Stimulated activated CD4-positive, alpha-beta T cell treated with anti-CD3 and anti-CD28 coated beads, Interleukin-1b, Interleukin-23, amount 100 ng/mL, for 1 hour (primary cell): Measurements from ENCODE around the gene MAPK1.
"Not testable (repeated sequence)": the region's sequence is repeated elsewhere in the genome, so short reads cannot be mapped to it uniquely, and the experiment has no call there.

Source experiments
- DNase-seq, 2 donors: peaks; one replicate each; pipeline ENCODE4 v3.0.0-alpha.2; 2020; ENCODE audit warnings: low read depth in 2 of 2

Gene MAPK1

GRCh38 chr22:21791635-21792625 lies 75.5 kb downstream of the MAPK1 start:
- DNase-seq: peak in 1 of 2 donors; percentile 11

DNA sequence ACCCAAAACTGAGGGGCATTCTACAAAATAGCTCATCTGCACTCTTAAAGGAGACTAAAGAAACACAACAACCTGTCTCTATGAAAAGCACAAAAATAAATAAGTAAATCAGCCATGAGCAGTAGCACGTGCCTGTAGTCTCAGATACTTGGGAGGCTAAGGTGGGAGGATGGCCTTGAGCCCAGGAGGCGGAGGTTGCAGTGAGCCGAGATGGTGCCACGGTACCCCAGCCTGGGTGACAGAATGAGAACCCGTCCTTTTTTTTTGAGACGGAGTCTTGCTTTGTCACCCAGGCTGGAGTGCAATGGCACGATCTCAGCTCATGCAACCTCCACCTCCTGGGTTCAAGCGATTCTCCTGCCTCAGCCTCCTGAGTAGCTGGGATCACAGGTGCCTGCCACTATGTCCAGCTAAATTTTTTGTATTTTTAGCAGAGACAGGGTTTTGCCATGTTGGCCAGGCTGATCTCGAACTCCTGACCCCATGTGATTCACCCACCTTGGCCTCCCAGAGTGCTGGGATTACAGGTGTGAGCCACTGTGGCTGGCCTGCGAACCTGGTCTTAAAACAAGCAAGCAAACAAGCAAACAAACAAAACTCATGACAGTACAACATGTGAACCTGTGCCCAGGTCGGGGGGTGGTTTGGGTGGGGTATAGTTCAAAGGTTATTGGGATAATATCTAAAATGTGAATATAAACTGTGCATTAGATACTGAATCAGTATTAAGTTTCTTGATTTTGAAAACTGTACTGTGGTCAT lies 76.4 kb downstream of the MAPK1 start:
- DNase-seq: not testable (repeated sequence)

- DNase-seq: no peak
These were observed 77.1 kb downstream of the MAPK1 start for GRCh38 chr22:21790359-21790758.

DNA sequence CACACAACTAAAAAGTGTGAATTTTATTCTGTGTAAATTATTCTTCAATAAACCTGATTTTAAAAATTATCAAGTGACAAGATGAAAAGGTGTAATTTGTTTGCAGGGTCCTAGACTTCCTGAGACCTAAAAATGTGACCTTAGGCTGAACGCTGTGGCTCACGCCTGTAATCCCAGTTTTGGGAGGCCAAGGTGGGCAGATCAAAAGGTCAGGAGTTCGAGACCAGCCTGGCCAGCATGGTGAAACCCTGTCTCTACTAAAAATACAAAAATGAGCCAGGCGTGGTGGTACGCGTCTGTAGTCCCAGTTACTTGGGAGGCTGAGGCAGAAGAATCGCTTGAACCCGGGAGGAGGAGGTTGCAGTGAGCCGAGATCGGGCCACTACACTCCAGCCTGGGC lies 79.9 kb downstream of the MAPK1 start:
- not testable (repeated sequence) for DNase-seq

DNA sequence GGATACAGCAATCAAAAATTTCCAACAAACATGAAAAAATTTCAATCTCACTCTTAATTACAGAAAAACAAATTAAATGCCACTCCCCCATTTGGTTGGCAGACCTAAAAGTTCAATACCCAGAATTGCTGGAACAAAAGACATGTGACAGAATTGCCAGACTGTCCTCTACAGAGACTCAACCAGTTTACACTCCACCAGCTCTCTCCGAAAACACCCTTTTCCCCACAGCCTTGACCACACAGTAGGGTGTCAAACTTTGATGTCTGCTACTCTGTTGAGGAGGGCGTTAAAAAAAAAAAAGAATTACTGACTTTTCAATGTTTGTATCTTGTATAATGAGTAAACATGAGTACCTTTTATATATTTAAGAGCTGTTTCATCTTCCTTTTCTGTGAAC lies 87.2 kb downstream of the MAPK1 start:
- no peak for DNase-seq

DNA sequence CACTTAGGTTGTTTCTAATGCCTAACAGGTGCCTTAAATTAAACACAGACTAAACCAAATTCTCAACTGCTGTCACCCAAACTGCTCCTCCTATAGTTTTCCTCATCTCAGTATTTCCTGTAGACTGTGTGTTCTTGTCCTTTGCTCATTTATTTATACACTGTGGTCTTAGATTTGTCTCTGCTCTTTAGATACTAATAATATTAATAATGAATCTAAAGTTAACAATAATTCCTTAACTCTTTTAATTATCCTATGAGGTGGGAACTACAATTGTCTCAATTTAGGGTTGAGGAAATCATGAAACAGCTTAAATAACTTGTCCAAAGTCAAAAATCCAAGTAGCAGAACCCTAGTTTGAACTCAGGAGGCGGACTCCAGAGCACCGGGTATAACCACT lies 88.0 kb downstream of the MAPK1 start:
- no peak for DNase-seq

- DNase-seq: no peak
These were observed 88.6 kb downstream of the MAPK1 start for GRCh38 chr22:21778705-21779363.

GRCh38 chr22:21771631-21771976 lies 95.8 kb downstream of the MAPK1 start:
- no peak for DNase-seq

DNA sequence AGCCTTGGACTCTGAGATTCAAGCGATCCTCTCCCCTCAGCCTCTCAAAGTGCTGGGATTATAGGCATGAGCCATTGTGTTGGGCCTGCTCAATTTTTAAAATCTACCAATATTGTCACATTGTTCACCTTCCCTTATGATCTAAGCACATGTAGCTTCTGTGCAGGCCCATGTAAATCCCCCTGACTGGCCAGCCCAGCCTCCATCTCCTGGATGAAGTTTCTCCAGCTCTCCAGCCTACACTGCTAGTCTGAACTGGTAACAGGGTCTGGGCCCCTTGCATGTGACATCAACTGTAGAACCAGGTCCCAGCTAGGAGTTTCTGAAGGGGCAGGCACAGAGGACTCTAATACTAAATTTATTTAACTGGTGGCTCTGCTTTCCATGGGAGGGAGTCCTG lies 99.0 kb downstream of the MAPK1 start:
- DNase-seq: no peak

DNA sequence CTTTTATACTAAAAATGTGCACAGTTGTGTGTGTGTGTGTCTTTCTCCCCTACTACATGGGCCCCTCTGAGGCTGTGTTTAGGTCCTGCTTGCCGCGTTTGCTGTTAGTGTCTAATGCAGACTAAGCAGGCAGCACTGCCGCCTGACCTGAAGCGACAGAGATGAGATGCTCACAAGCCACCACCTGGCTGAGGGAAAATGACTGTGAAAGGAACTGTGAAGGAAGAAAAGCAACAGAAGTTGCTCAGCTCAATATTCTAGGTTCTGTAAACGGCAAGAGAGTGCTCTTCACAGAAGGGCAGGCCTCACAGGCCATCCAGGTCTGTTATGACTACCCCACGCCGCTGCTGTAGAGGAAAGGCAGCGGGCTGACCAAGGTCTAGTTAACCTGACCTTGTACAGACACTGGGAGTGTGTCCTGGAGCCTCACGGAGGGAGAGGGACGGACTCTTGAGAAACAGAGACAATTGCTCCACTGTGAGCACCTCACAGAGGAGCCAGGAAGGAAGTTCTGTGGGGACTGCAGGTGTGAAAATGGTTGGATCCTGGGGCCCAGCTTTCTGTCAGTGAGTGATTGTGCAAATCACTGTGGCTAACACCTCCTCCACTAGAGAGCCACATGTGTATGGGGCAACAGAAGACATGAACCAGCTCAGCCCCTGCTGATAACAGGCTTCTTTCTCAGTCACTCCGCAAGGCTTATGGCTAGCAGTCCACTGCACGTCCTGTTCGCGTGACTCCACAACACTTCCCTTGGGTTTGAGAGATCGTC lies 100.6 kb downstream of the MAPK1 start:
- peak in 1 of 2 donors; percentile 18 for DNase-seq

- DNase-seq: no peak
These were observed 101.4 kb downstream of the MAPK1 start for GRCh38 chr22:21765909-21766529.

DNA sequence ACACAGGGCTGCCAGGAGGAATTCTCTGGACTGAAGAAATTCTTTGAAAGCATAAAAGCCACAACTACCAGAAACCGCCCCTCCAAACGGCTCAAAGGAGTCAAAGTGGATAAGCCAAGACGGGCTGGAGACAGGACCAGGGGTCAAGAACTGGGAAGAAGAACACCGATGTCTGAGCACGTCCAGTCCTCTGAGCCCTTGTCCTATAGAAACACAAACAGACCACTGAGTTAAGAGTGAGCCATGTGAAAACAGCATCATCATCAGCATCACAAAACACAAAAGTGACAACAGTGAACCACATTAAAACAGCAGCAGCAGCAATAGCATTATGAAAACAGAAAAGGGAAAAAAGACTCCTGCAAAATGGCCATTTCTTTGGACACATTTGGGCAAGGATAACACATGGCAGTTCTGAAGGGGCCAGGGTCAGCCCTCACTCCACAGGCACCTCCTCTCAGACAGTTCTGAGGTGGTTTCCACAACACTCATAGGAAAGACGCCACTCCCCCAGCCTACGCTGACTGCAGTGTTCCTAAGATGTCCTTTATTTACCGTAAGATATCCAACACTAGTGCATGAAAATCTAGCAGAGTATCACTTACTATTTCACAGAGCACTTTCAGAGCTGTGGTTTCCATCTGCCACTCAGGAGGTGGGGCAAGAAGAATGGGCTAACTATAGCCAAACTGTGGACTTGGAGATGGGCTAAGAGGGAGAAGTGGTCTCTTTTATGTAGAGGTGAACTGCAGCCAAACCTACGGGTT lies 103.2 kb downstream of the MAPK1 start:
- DNase-seq: no peak

DNA sequence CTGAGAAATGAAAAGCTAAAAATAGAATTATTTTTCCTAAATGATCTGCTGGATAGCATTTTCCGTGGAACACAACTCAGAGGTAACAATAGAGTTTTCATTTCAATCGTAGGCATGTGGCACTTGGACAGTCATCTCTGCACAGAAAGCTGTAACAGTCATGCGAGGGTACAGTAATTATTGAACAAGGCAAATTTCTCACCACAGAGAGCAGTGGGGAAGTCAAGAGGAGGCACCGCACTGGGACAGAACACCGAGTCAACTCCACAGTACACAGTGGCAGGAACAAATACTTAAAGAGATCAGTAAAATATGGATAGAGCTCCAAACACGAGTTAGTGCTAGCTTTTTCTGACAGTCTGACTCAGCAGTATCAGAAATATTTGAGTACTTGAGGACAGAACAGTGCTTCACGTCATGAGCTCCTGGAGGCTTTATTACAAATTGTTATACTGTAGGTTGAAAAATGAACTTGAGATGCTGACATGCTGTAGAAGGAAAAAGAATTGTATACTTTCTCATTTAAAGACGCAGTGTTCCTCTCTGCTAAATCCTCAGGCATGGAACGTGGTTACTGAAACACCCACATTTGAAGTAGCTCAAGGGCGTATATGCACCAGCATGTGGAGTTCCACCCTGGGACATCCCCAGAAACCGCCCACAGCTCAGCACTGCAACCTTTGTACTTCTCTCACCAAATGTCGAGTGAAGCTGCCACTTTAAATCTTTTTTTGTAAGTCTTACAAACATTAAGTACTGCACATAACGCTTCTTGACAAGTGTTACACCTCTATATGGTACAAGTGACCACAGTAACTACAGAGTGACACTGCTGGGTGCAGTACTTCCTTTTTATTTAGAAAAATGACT lies 104.5 kb downstream of the MAPK1 start:
- DNase-seq: no peak

GRCh38 chr22:21761994-21762680 lies 105.3 kb downstream of the MAPK1 start:
- no peak for DNase-seq

DNA sequence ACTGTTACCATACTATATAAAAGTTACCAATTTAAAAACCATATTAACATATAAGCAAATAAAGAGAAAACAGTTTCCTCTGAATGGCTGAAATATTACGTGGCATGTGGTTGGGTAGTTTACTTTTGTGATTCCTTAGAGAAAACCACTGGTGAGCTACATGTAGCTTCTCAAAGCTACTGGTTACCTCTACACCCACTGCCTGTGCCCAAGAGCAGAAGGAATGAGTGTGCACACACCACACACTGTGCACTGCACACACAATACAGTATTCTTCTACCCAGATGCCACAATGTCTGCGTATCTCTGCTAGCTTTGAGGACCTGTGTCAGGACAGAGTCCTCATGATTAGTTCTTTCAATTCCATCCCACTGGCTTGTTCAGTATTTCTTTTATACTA lies 106.4 kb downstream of the MAPK1 start:
- no peak for DNase-seq

DNA sequence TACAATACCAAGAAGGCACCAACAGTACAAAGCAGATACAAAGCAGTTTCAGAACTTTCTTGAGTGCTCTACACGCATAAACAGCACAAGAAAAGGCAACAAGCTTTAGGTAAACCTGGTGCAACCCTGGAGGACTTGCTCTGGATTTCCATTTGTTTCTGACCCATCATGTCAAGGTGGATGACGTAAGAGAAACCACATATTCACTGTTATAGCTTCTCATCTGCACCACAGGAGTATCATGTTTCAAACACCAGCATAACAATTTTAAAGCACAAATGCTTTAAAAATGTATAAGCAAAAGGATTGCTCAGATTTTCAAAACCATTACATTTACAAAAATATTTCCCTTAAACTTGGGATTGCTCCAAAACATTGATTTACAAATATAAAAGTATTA lies 106.8 kb downstream of the MAPK1 start:
- DNase-seq: no peak

- DNase-seq: no peak
These were observed 107.6 kb downstream of the MAPK1 start for GRCh38 chr22:21759646-21760376.

GRCh38 chr22:21759093-21759492 lies 108.4 kb downstream of the MAPK1 start:
- DNase-seq: no peak
